KMS-11 (cell line): ENCODE measurements around the gene BBLN.

Experiments used
- H2AFZ ChIP-seq: fragments of 200-600 bp; sonication (generic); 2 replicates; pipeline ENCODE4 v1.6.1; 2016; ENCODE audit warnings: antibody characterized with exemption, mixed run types, low read depth
- H3K27ac ChIP-seq: fragments of 200-600 bp; sonication (generic); 2 replicates; pipeline ENCODE4 v1.6.1; 2016; ENCODE audit warnings: mild to moderate bottlenecking, mixed run types
- H3K27me3 ChIP-seq: fragments of 200-600 bp; sonication (generic); 2 replicates; pipeline ENCODE4 v1.6.1; 2017; ENCODE audit warnings: mild to moderate bottlenecking, low read depth, mixed run types, moderate library complexity; ENCODE audit not compliant: insufficient read depth
- H3K36me3 ChIP-seq: fragments of 200-600 bp; sonication (generic); 2 replicates; pipeline ENCODE4 v1.6.1; 2017; ENCODE audit warnings: mild to moderate bottlenecking, mixed run types; ENCODE audit not compliant: insufficient read depth
- H3K4me1 ChIP-seq: fragments of 200-600 bp; sonication (generic); 2 replicates; pipeline ENCODE4 v1.6.1; 2016; ENCODE audit warnings: mild to moderate bottlenecking, low read depth, mixed run types; ENCODE audit not compliant: poor library complexity, severe bottlenecking
- H3K4me2 ChIP-seq: fragments of 200-600 bp; sonication (generic); 2 replicates; pipeline ENCODE4 v1.7.0; 2016; ENCODE audit warnings: mild to moderate bottlenecking, mixed run types
- H3K4me3 ChIP-seq: fragments of 200-600 bp; sonication (generic); IDR thresholded peaks from 2 replicates; pipeline ENCODE4 v1.6.1; 2017; ENCODE audit warnings: low read depth, low read length, mixed read lengths; ENCODE audit not compliant: insufficient read depth
- H3K79me2 ChIP-seq: fragments of 200-600 bp; sonication (generic); 2 replicates; pipeline ENCODE4 v1.6.1; 2016; ENCODE audit warnings: low read depth, mixed run types; ENCODE audit not compliant: insufficient read depth
- H3K9ac ChIP-seq: fragments of 200-600 bp; sonication (generic); 2 replicates; pipeline ENCODE4 v1.6.1; 2016; ENCODE audit warnings: mild to moderate bottlenecking, mixed run types
- H4K20me1 ChIP-seq: fragments of 200-600 bp; sonication (generic); 2 replicates; pipeline ENCODE4 v1.6.1; 2016; ENCODE audit warnings: mild to moderate bottlenecking, mixed run types; ENCODE audit not compliant: insufficient read depth
- CTCF ChIP-seq: fragments of 200-600 bp; sonication (generic); conservative IDR thresholded peaks from 2 replicates; pipeline ENCODE4 v1.6.1; 2017; ENCODE audit warnings: low read depth, mild to moderate bottlenecking, antibody characterized with exemption, low read length, moderate library complexity, mixed read lengths

Gene BBLN

GRCh38 chr9:128124873-128125579 is 35.0 kb upstream of the BBLN start:
- Histone ChIP-seq H3K79me2 (peaks cover 31% of the 10 kb centered on the region), H3K9ac (no peak overlapping the region), H2AFZ (no peak overlapping the region), H3K36me3 (no peaks in the 10 kb centered on the region), H3K4me1 (peaks cover 18% of the 10 kb centered on the region), H3K27ac (no peak overlapping the region), H3K27me3 (no peaks in the 10 kb centered on the region), H3K4me2 (no peak overlapping the region), H3K4me3 (no peak overlapping the region), H4K20me1 (no peaks in the 10 kb centered on the region)
- peak; percentile 52 for TF ChIP-seq CTCF

GRCh38 chr9:128125580-128126354 is 34.3 kb upstream of the BBLN start:
- H3K4me1 ChIP-seq: peaks cover 18% of the 10 kb centered on the region
- no peak overlapping the region for H3K4me3 ChIP-seq
- no peak overlapping the region for H3K9ac ChIP-seq
- peak overlapping the region; percentile 74; the same call in 1 of the 2 replicates for H3K4me2 ChIP-seq
- H2AFZ ChIP-seq: no peak overlapping the region
- no peaks in the 10 kb centered on the region for H3K36me3 ChIP-seq
- H3K27ac ChIP-seq: no peak overlapping the region
- H3K27me3 ChIP-seq: no peaks in the 10 kb centered on the region
- TF ChIP-seq CTCF: no peak
- peaks cover 31% of the 10 kb centered on the region for H3K79me2 ChIP-seq
- no peaks in the 10 kb centered on the region for H4K20me1 ChIP-seq

GRCh38 chr9:128127568-128127989 is 32.5 kb upstream of the BBLN start, which contains the start of gene PTGES2:
Gene PTGES2 (minus strand): TSS chr9:128127729. CDS start chr9:128127717, 12 bp downstream.
- peak within 1 kb of the TSS; percentile 93 for H3K4me2 ChIP-seq
- peak within 1 kb of the TSS; percentile 99 for H2AFZ ChIP-seq
- TF ChIP-seq CTCF: no peak
- H3K36me3 ChIP-seq: no peaks in the 10 kb centered on the region
- H3K9ac ChIP-seq: peak within 1 kb of the TSS; percentile 93
- peaks cover 31% of the 10 kb centered on the region for H3K79me2 ChIP-seq
- no peak within 1 kb of the TSS for H3K4me3 ChIP-seq
- H3K27ac ChIP-seq: peak within 1 kb of the TSS; percentile 89
- H3K4me1 ChIP-seq: peaks cover 18% of the 10 kb centered on the region
- peaks cover 8% of the 10 kb centered on the region for H3K27me3 ChIP-seq
- H4K20me1 ChIP-seq: no peaks in the 10 kb centered on the region

- peak overlapping the region; percentile 99 for H2AFZ ChIP-seq
- TF ChIP-seq CTCF: no peak
- H4K20me1 ChIP-seq: no peaks in the 10 kb centered on the region
- peaks cover 12% of the 10 kb centered on the region for H3K27me3 ChIP-seq
- H3K4me1 ChIP-seq: peaks cover 18% of the 10 kb centered on the region
- H3K36me3 ChIP-seq: no peaks in the 10 kb centered on the region
- peaks cover 31% of the 10 kb centered on the region for H3K79me2 ChIP-seq
- peak overlapping the region; percentile 89 for H3K27ac ChIP-seq
- peak overlapping the region; percentile 93 for H3K9ac ChIP-seq
- peak overlapping the region; percentile 93 for H3K4me2 ChIP-seq
- H3K4me3 ChIP-seq: no peak overlapping the region
These were observed 31.9 kb upstream of the BBLN start for GRCh38 chr9:128127990-128128835.
